Upper lobe of left lung (tissue), 4 donors: Measurements from ENCODE around the gene FAM83G.

Source experiments
- CTCF ChIP-seq, 6 experiments: fragments of 450-650 bp in 4 of 6; fragments of 200-600 bp in 2 of 6; sonication (generic) in 2 of 6; IDR thresholded peaks; one replicate each; pipeline ENCODE4 v1.5.1; 2016 to 2019; ENCODE audit warnings: antibody characterized with exemption in 6 of 6
- EP300 ChIP-seq, 4 donors: sonication (generic); formaldehyde crosslinking; IDR thresholded peaks; one replicate each; pipeline ENCODE4 v1.5.1; 2017; ENCODE audit warnings: antibody characterized with exemption in 4 of 4, control low read depth in 2 of 4

- no peak for TF ChIP-seq CTCF (IDR thresholded peaks at IDR 0.05)
- TF ChIP-seq EP300 (IDR thresholded peaks at IDR 0.05) = no peak
Measured at GRCh38 chr17:18971801-18972200, 32.8 kb downstream of the FAM83G start.
